HuH-7.5 (cell line): ENCODE measurements around the gene EVC.

Experiments used
- DNase-seq: peaks from one replicate; pipeline ENCODE4 v3.0.0; 2011; ENCODE audit warnings: low spot score

EVC gene

GRCh38 chr4:5732158-5732557 is 21.2 kb downstream of the EVC start:
- DNase-seq, result no peak

DNA sequence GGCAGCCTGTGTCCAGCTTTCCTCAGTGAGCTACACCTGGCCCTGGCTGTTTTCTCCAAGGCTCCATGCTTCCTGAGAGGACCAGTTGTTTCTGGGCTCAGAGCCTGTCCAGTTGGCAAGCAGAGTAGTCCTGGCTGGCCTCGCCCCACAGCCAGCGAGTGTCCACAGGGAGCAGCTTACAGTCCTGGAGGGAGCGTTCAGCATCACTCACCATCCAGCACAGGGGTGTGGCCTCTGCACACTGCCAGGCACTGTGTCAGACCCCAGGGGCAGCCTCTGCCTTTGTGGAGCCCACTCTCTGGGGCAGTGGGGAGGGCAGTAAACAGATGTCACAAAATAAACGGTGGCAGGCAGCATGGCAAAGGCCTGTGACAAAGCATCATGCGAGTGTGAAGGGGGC is 23.9 kb downstream of the EVC start:
- DNase-seq, result no peak

GRCh38 chr4:5735463-5735862 is 24.5 kb downstream of the EVC start:
- no peak for DNase-seq

DNA sequence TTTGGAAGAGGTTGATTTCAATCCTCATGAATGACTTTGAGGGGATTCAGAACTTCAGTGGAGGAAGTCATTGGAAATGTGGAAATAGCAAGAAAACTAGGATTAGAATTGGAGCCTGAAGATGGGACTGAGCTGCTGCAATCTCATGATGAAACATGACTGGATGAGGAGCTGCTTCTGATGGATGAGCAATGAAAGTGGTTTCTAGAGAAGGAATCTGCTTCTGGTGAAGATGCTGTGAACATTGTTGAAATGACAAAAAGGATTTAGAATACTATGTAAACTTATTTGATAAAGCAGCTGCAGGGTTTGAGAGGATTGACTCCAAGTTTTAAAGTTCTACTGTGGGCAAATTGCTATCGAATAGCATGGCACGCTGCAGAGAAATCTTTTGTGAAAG is 27.1 kb downstream of the EVC start:
- no peak for DNase-seq

DNA sequence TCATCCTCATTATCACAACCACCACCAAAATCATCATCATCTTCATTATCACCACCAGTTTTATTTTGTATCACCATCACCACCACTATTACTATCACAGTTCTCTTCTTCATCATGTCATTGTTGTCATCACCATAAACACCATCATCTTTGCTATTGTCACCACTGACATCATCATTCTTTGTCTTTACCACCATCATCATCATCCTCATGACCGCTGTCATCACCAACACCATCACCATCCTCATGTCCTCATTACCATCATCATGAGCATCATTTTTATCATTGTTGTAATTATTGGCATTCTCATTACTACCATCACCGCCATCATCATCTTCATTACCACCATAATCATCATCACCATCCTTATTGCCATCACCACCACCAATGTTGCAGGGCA is 31.4 kb downstream of the EVC start:
- no peak for DNase-seq

- no peak for DNase-seq
Observed at GRCh38 chr4:5742968-5743367, 32.0 kb downstream of the EVC start.

DNA sequence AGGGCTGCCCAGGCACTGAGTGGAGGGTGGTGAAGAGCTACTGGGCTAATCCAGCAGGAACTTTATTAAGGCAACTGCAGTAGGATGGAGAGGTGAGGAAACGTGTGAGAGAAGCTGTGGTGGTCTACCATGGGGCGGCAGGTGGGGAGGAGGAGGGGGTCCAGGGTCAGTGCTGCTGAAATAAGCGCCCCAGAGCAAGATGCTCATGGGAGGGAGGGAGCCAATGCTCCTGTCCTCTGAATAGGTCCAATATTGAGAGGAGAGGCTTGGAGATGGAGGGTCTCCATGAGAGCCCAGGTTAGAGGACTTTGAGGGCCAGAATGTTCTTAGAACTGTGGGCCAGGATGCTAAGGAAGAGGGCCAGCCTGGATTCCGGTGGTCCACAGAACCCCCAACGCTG is 35.2 kb downstream of the EVC start:
- no peak for DNase-seq

- DNase-seq, result no peak
Observed at GRCh38 chr4:5746829-5747737, 36.1 kb downstream of the EVC start.

GRCh38 chr4:5747738-5748375 is 36.9 kb downstream of the EVC start:
- DNase-seq, result no peak

GRCh38 chr4:5749568-5749967 is 38.6 kb downstream of the EVC start:
- DNase-seq, result no peak

DNA sequence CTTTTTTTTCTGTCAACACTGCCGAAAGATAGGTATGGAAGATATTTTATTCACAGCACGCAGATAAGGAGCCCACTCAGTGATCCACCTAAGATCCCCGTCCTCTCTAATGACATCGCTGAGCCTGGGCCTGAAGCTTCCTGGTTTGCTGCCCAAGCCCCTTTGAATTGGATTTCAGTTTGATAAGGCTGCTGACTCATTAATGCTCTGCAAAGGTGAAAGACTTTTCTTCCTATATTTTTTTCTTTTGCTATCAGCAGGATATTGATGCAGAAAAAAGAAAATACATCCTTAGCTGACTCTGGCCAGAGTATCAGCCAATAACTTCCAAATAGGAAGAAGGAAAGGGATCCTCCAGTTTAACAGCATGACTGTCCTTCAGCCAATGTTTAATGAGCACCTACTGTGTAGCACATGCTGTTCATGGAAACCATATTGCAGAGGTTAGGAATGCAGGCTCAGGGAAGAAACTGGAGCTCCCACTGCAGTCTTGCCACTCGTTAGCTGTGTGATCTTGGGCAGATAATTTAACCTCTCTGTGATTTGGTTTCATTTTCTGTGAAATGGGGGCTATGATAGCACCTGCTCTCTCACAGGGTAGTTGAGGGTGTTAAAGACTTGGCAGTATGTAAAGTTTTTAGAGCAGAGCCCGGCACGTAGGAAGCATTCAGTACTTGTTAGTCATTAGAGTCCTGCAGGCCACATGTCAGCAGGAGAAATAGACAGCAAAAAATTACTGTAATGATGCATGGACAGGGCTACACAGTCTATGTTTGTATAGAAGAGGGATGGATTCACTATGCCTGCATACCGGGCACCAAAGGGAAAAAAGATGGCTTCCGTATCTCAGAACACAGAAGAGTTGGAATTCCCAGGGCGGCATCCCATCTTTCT is 39.3 kb downstream of the EVC start:
- no peak for DNase-seq

GRCh38 chr4:5750946-5751665 is 40.1 kb downstream of the EVC start:
- DNase-seq, result no peak

- DNase-seq, result no peak
Observed at GRCh38 chr4:5751666-5752375, 40.8 kb downstream of the EVC start.

DNA sequence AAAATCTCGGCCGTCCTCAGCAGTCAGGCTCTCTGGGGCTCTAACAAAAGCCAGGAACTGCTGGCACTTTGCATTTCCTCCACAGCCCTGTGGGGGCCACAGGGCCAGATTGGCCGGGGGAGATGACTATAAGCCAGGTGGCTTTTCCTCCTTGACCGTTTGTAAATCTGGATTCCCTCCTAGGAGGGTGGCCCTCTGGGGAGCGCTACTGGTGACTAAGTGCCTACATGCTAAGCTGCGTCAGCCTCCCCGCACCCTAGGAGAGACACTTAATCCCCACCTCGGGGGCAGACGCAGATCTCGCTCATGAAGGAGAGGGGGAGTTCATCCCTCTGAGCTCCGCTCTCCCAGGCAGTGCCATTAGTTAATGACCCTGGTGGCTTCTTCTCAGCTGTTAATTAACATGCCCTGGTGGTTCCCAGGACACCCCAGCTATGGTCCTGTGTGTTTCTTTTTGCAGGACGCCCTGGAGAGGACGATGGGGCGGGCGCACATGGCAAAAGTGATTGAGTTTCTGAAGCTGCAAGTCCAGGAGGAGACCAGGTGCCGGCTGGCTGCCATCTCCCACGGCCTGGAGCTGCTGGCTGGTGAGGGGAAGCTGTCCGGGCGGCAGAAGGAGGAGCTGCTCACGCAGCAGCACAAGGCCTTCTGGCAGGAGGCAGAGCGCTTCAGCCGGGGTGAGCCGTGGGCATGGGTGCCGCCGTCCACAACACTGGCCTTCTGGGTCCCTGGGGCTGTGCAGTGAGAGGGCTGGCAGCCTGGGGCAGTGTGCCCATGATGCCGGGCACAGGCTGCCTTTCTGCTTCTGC is 41.6 kb downstream of the EVC start:
- no peak for DNase-seq

- no peak for DNase-seq
Observed at GRCh38 chr4:5753366-5753765, 42.4 kb downstream of the EVC start.

DNA sequence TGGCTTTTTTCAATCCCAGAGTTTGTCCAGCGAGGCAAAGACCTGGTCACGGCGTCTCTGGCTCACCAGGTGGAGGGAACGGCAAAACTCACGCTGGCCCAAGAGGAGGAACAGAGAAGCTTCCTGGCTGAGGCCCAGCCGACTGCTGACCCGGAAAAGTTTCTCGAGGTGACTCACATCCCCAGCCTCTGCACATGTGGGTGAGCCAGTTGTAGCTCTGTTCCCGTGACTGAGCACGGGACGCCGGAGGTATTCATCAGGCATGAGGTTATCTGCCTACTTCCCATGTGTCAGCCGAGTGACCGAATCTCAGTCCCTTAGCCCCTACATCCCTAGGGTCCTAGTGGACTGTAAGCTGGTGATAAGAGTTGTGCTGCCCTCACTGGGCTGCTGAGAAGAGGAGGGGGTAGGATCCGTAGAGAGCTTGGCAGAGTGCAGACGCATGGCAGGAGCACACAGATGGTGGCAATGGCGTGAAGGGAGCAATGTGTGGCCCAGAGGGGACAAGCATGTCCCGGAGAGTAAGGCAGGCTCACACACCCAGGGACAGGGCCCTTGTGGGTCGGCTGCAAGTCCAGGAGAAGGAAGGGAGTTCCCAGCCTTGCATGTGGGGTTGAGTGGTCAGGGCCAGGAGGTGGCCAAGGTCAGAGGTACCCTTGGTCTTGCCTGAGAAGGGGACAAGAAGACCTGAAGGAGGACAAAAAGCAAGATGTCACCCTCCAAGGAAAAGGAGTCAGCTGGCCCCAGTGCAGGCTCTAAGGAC is 42.9 kb downstream of the EVC start:
- DNase-seq, result no peak

GRCh38 chr4:5754529-5754881 is 43.5 kb downstream of the EVC start:
- DNase-seq, result no peak

DNA sequence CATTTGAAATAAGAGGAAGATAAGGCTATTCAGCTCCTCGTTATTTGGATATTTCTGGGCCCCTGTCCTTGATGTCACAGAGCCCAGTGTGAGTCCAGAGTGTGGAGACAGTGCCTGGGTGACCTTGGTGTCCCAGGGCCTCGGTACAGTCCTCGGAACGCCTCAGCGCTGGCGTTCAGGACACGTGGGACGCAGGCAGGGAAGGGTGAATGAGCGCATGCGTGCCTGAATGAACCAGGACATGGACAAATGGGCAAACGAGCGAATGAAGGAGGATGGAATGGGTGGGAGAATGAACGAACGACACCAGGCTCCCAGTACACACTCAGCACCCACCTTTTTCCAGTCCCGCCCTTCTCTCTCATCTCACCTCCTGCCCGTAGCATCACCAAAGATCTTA is 44.2 kb downstream of the EVC start:
- no peak for DNase-seq

DNA sequence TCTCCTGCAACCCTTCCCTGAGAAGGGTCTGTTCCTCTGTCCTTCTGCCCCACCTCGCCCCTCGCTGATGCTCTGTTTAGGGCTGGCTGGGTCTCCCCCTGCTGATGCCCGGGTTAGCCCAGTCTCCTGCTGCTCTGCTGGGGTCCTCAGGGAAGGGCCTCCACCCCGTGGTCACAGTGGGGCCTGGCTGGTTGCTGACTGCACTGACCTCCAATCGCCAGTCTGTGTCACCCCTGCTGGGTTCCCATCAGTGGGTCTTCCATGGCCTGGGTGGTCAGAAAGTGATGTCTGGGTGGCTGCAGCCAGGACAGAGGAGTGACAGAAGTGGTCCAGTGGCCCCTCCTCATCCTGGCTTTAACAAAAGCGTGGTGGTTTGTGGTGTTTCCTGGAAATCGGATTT is 44.7 kb downstream of the EVC start:
- no peak for DNase-seq

DNA sequence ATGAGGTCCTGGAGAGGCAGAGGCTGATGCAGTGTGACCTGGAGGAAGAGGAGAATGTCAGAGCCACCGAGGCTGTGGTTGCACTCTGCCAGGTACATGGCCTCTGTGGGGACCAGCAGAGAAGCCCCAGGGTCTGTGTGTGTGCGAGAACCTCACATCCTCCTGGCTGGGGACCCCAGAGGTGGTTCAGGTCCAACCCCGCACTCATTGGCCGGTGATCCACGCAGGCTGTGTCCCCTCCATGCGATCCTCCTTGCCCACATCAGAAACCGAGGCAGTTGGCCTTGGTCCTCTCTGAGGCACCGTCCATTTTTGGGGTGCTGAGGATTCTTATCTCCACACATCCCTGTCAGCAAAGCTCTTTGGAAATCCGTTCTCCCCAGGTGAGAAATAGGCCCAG is 45.3 kb downstream of the EVC start:
- DNase-seq, result no peak
